DMS79 (cell line): ENCODE results near the gene HABP2.

Experiments
- DNase-seq: peaks from one replicate; lab custom pipeline; 2025; lab: John Stamatoyannopoulos, UW

The HABP2 gene

GRCh38 chr10:113527211-113527906 is 25.5 kb upstream of the HABP2 start:
- DNase-seq = no peak

- no peak for DNase-seq
Measured at GRCh38 chr10:113528876-113529275, 24.0 kb upstream of the HABP2 start.

DNA sequence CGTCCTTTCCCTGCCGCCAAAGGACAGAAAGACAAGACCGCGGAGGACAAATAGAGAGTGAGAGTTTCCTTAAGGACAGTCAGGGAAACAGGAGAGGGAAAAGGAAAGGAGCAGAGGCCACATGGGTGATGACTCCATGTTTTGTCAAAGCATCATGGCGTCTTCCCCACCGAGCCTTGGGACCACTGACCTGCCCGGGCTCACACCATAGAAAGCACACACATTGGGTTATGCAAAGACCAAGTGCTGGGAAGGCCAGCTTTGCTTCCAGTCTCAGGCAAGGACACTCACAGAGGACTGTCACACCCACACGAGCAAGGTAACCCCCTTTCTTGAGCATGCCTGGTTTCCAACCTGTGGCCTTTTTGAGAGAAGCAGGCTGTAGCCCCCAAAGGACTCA is 23.3 kb upstream of the HABP2 start:
- DNase-seq = no peak

DNA sequence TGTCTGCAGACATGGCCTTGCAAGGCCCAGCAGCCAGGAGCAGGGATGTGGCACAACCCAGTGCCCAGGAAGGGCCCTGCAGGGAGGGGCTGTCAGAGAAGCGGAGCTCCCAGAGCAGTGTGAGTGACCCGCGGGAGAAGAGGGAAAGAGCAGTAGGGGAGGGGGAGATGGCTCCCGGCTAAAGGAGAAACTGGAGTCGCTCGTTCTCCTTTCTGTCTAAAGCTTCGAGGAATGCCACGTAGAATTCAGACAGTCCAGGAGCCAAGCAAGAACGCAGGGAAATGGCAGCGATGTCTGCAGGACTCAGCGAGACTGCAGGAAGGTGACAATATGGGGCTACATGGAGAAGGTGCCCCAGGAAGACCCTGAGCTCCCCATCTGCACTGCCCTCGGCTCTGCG is 22.4 kb upstream of the HABP2 start:
- DNase-seq = no peak

DNA sequence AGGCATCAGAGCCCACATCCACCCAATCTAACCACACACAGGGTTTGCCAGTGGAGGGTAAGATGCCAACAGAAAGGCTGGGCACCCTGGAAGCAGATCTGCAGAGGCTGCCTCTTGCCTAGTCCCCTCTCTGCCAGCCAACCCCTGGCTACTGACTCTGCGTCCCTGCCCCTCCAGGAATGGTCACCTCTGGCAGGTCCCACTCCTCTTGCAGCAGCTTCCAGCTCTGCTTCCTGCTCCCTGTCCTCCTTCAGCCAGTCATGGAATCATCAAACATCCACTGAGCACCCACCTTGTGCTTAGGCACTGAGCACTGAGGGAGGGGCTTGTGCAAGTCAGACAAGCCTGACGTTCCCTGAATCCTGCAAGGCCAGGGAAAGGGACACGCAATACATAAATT is 20.1 kb upstream of the HABP2 start:
- no peak for DNase-seq

- DNase-seq = no peak
Measured at GRCh38 chr10:113533801-113534200, 19.1 kb upstream of the HABP2 start.

DNA sequence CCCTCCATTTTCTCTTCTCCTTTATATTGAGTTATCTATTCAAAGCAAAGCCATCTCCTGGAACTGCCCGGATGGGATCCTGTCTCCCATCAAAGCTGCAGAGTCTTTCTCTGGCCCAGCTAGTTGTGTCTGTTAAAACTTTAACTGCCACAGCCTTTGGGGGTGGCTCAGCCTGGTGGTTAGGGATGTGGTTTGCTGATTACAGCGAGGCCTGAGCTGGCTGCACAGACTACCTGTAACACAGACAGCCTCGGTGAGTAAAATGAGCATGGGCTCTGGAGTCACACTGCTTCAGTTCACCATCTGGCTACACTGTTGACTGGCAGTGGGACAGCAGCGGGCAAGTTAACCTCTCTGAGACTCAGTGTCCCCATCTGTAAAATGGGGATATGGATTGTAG is 18.4 kb upstream of the HABP2 start:
- DNase-seq = no peak

DNA sequence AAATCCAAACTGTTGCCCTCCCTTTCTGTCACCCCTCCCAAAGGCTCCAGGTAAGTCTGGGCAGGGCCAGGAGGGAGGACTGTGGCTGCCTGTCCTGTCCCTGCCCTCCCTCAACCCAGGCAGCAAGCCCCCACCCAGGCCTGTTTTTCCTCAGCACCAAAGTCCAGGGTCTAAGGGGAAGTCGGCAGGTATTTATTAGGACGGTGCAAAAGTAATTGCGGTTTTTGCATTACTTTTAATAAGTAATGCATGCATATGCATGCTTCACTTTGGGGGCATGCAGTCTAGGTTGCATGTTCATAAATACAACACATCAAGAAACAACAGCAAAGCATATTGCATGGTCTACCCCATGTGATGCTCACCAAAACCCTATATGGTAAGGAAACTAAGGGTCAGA is 15.2 kb upstream of the HABP2 start:
- no peak for DNase-seq

- no peak for DNase-seq
Measured at GRCh38 chr10:113538151-113538550, 14.7 kb upstream of the HABP2 start.

GRCh38 chr10:113539789-113540188 is 13.1 kb upstream of the HABP2 start:
- DNase-seq = no peak

GRCh38 chr10:113540845-113541548 is 11.9 kb upstream of the HABP2 start:
- DNase-seq = no peak

- no peak for DNase-seq
Measured at GRCh38 chr10:113541549-113541927, 11.3 kb upstream of the HABP2 start.

DNA sequence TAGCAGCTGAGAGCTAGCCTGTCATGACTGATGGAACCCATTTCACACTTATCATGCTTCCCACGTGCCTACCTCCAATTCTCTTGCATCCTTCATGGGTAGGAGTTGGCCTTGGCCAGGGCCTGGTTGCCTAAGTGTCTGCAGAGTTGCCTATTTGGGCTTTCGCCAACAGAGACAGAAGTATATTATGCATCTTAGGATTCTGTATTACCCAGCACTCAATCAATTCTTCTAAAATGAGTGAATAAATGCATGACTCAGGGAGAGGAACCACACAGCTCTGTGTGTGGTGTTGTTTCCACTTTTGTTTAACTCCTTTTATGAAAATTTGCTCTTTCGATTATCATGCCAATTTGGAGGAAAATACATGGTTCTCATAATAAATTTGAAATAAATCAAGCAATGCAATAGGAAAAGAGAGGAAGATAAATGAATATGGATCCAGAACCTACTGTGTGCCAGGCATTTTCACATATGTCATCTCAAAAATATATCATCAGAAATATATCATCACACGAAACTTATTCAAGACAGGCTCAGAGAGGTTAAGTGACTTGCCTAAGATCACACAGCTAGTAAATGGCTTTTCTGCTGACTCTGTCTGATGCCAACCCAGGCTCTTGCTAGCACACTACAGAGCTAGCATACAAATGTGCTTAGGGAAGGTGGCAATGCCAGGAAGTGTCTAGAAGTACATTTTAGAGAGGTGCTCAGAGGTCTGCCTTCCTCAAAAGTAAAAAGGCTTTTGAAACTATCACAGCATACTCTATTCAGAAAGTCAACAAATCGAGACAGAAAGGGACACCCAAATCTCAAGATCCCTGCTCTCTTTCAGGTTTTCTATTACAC is 9.5 kb upstream of the HABP2 start:
- no peak for DNase-seq

DNA sequence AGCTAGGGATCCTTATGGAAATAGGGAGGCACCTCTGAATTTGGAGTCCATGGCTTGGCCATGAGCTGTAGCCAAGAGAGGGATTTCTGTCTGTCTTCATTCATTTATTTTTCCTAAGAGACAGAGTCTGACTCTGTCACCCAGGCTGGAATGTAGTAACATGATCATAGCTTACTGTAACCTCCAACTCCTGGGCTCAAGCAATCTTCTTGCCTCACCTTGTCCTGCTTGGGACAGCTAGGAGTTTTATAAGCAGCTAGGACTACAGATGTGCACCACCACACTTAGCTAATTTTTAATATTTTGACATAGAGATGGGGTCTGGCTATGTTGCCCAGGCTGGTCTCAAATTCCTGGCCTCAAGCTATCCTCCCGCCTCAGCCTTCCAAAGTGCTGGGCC is 8.5 kb upstream of the HABP2 start:
- DNase-seq = no peak

GRCh38 chr10:113547426-113547825 is 5.4 kb upstream of the HABP2 start:
- no peak for DNase-seq

DNA sequence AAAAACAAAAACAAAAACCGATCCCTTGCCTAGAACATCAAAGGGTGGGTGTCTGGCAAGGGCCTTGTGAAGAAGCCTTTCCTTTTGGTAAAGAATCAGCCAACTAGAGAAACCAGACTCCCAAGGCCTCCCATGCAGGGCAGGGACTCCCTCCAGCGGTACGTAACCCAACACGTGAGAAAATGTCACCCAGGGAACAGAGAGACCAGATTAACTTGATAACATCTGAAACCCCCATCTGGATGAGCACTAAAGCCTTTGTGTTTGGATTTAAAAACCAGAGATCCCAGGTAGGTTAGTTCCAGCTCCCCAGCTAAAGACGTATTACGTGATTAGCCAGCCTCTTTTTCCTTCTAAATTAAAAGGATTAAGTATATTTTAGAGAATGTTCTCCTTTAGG is 3.0 kb upstream of the HABP2 start:
- DNase-seq = no peak

- DNase-seq = no peak
Measured at GRCh38 chr10:113550365-113550764, 2.5 kb upstream of the HABP2 start.

- no peak for DNase-seq
Measured at GRCh38 chr10:113552014-113552413, 839 bp upstream of the HABP2 start.

DNA sequence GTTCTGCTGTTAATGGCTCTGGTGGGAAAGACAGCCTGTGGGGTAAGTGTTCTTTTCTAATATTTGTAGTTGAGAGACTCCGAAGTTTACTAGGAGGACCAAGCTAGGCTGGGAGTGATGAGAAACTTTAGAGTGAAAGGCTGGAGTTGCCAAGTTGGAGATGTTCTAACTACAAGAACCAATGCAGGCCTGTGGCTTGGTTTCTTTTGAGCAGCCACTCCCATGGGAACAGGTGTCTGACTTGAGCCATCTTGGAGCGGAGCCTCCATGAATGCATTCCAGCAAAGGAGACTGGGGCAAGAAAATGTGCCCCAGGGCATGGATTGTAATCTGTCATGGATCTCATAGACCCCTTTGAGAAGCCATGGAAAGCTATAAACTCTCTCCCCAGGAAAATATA is 296 bp downstream of the HABP2 start:
- DNase-seq = no peak

GRCh38 chr10:113554214-113554613 is 1.4 kb downstream of the HABP2 start:
- no peak for DNase-seq

DNA sequence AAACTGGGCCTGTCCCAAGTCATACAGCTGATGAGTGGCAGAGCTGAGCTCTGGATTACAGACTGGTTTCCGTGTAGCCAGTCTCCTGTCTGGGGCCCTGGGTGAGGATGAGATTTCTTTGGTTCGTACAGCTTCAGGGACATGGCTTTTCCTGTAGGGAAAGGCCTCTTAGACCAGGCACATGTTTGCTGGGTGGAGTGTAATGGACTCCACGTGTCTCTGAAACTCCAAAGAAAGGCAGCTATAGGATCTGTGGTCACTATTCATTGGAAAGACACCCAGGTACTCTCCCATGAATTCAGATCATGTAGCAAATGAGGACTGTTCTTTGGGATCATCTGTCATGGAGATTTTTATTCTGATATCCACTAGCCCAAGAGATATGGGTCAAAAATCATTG is 2.4 kb downstream of the HABP2 start:
- no peak for DNase-seq

DNA sequence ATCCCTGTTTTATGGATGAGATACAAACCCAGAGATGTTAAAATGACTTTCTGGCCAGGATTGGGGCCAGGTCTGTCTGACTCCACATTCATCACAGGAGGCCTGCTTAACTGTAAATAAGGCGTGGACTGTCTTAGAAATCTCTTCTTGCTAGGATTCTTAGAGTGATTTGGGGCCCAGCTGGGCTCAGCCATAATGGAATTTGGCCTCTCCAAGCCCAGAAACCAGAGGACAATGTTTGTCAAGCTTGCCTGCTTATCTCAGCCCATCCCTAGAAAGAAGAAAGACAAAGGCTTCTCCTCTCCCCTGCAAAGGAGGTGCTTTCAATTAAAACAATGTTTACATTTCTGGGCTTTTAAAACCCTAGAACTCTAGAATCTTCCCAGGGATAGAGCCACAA is 2.9 kb downstream of the HABP2 start:
- no peak for DNase-seq

DNA sequence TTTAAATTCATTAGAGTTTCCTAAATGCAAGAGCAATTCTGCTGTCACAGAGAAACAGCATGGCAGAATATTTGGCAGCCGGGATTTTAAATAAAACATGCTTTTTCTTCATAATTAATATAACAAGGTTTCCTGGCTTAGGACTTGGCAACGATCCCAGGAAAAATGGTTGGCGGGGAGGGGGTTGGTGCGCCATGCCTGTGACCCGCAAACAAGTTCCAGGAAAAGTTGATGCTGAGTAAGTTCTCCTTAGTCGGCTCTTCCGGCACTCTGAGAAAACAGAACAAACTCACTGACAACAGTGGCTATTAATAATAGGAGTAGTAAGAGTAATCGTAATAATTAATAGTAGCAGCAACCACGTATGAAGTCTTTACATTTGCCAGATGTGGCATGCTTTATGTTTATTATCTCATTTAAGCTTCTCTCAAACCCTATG is 4.6 kb downstream of the HABP2 start:
- no peak for DNase-seq
